K562 (cell line): Measurements from ENCODE around the gene PSMC1. TPM values are rescaled to one million over a fixed set of nuclear protein-coding genes. Genes with fewer than 3 reads are reported as not detected.

Source experiments
- ADNP ChIP-seq: fragments of 200-800 bp; sonication (Bioruptor generic); IDR thresholded peaks from 2 replicates; pipeline ENCODE4 v1.6.1; 2016; ENCODE audit warnings: missing genetic modification characterization, missing compliant biosample characterization
- CTCF ChIP-seq, 3 experiments: IDR thresholded peaks in 2 of 3; conservative IDR thresholded peaks in 1 of 3; 2 replicates each; pipeline ENCODE4 v1.5.1; 2011 to 2012; ENCODE audit warnings: low read length in 3 of 3, mild to moderate bottlenecking in 3 of 3, control low read depth in 2 of 3, improper control_type of control experiment in 1 of 3, inconsistent platforms in 1 of 3, low read depth in 1 of 3, mixed read lengths in 1 of 3, moderate library complexity in 1 of 3; ENCODE audit not compliant: insufficient read depth in 2 of 3
- ESRRA ChIP-seq: fragments of 450-650 bp; IDR thresholded peaks from 2 replicates; pipeline ENCODE4 v1.6.1; 2014; ENCODE audit warnings: low read depth, mild to moderate bottlenecking, moderate library complexity, borderline replicate concordance
- FOXA1 ChIP-seq: fragments of 450-650 bp; IDR thresholded peaks from 2 replicates; pipeline ENCODE4 v1.6.1; 2016; ENCODE audit warnings: mild to moderate bottlenecking, borderline replicate concordance
- GABPB1 ChIP-seq: sonication (generic); formaldehyde crosslinking; IDR thresholded peaks from 2 replicates; pipeline ENCODE4 v1.8.0; 2022; ENCODE audit warnings: mild to moderate bottlenecking, missing genetic modification reagents
- JUND ChIP-seq, 2 experiments: IDR thresholded peaks; 2 replicates in 1 of 2; 3 replicates in 1 of 2; pipeline ENCODE4 v1.6.1; 2011; ENCODE audit warnings: borderline replicate concordance in 2 of 2, low read depth in 2 of 2, low read length in 2 of 2, improper control_type of control experiment in 1 of 2, missing biosample characterization in 1 of 2, missing genetic modification characterization in 1 of 2, missing genetic modification reagents in 1 of 2
- MLX ChIP-seq, 2 experiments: fragments of 450-650 bp in 1 of 2; sonication (generic) in 1 of 2; formaldehyde crosslinking; conservative IDR thresholded peaks; 2 replicates each; pipeline versions ENCODE4 v1.4.0 to v1.8.1; 2020 to 2022; ENCODE audit warnings: mild to moderate bottlenecking in 1 of 2, missing genetic modification reagents in 1 of 2
- MYC ChIP-seq, 2 experiments: fragments of 250-450 bp in 1 of 2; sonication (Bioruptor Pico) in 1 of 2; IDR thresholded peaks; 2 replicates each; pipeline versions ENCODE4 v1.5.1 to v1.6.1; 2012 to 2021; ENCODE audit warnings: low read depth in 2 of 2, borderline replicate concordance in 1 of 2, improper control_type of control experiment in 1 of 2, low read length in 1 of 2, mild to moderate bottlenecking in 1 of 2, moderate library complexity in 1 of 2
- PPARD ChIP-seq: fragments of 250-450 bp; sonication (Bioruptor Pico); IDR thresholded peaks from 2 replicates; pipeline ENCODE4 v1.8.0; 2022; ENCODE audit warnings: inconsistent platforms, mild to moderate bottlenecking, moderate library complexity
- RBM14 ChIP-seq: fragments of 200-400 bp; formaldehyde crosslinking; IDR thresholded peaks from 2 replicates; pipeline ENCODE4 v1.6.1; 2018; ENCODE audit warnings: low read depth, mild to moderate bottlenecking, low read length, moderate library complexity, borderline replicate concordance; ENCODE audit not compliant: insufficient read depth
- REST ChIP-seq, 2 experiments: fragments of 450-650 bp; formaldehyde crosslinking in 1 of 2; IDR thresholded peaks; 2 replicates each; pipeline versions ENCODE4 v1.4.0 to v1.6.1; 2014 to 2020; ENCODE audit warnings: mild to moderate bottlenecking in 2 of 2, borderline replicate concordance in 1 of 2, low read depth in 1 of 2
- TCFL5 ChIP-seq: fragments of 250-450 bp; sonication (Bioruptor Pico); conservative IDR thresholded peaks from 2 replicates; pipeline ENCODE4 v1.6.1; 2021; ENCODE audit warnings: mild to moderate bottlenecking, moderate library complexity, matching md5 sums
- ZNF274 ChIP-seq: IDR thresholded peaks from 2 replicates; pipeline ENCODE4 v1.6.1; 2011; ENCODE audit warnings: low read depth, mild to moderate bottlenecking, low read length, moderate library complexity, borderline replicate concordance
- polyA plus RNA-seq, 8 experiments: library from polyadenylated mRNA; depleted of rRNA in 4 of 8; stranded (reverse) in 5 of 8; unstranded in 3 of 8; fragments of >200 nt; fragmentation: Nextera tagmentation in 2 of 8; fragmentation: Illumina TruSeq in 1 of 8; extraction: Ambion mirVana in 2 of 8; extraction: Trizol in 1 of 8; gene quantifications; 2 replicates each; pipeline versions ENCODE4 v1.2.1 to v1.2.3, GENCODE V29; 2011 to 2014; ENCODE audit warnings: inconsistent platforms in 1 of 8, missing spikeins in 1 of 8
- total RNA-seq, 7 experiments: library from RNA; depleted of rRNA in 6 of 7; stranded (reverse); fragments of >200 nt in 6 of 7; fragmentation: Illumina TruSeq in 2 of 7; extraction: Trizol in 2 of 7; gene quantifications; 2 replicates each; pipeline versions ENCODE4 v1.2.1 to v1.2.3, GENCODE V29; 2011 to 2021; ENCODE audit warnings: low replicate concordance in 1 of 7

PSMC1 gene
- total and polyA plus RNA-seq, 9 of the 15 experiments (the other 6 are each of a cell fraction or from before 2014, with no cell fraction given), result 87.8 to 276 (median 165) TPM

GRCh38 chr14:90301668-90302090, 45.3 kb downstream of the PSMC1 start (continued):
- peak; percentile 42; the same call in 1 of the 2 replicates for TF ChIP-seq ESRRA
- TF ChIP-seq ZNF274, result no peak
- TF ChIP-seq JUND (IDR thresholded peaks at IDR 0.05; ENCODE audit: borderline replicate concordance, low read depth, low read length), result no peak
- no peak for TF ChIP-seq JUND (tag; IDR thresholded peaks at IDR 0.05; ENCODE audit: borderline replicate concordance, low read depth, low read length)
- TF ChIP-seq MYC (IDR thresholded peaks at IDR 0.05; ENCODE audit: low read depth, low read length), result no peak
- TF ChIP-seq MYC (CRISPR knock-in tag; IDR thresholded peaks at IDR 0.05; ENCODE audit: borderline replicate concordance, low read depth), result no peak
- TF ChIP-seq TCFL5 (CRISPR knock-in tag), result no peak
- peak; percentile 42; the same call in 1 of the 2 replicates for TF ChIP-seq REST (IDR thresholded peaks at IDR 0.05; ENCODE audit: borderline replicate concordance)
- no peak for TF ChIP-seq REST (CRISPR knock-in tag; IDR thresholded peaks at IDR 0.05; ENCODE audit: low read depth)
- no peak for TF ChIP-seq MLX (CRISPR knock-in tag; conservative IDR thresholded peaks at IDR 0.05)
- peak in 2 of 3 experiments; percentile 25 to 51; a peak in 2 of 6 replicates for TF ChIP-seq CTCF (IDR thresholded peaks at IDR 0.05 in 2 of 3, conservative IDR thresholded peaks at IDR 0.05 in 1 of 3; ENCODE audit: insufficient read depth in 2 of 3, low read depth in 1 of 3, low read length in 3 of 3)
- no peak for TF ChIP-seq PPARD (CRISPR knock-in tag)
- no peak for TF ChIP-seq RBM14
- TF ChIP-seq GABPB1 (CRISPR knock-in tag), result no peak
- no peak for TF ChIP-seq FOXA1
- no peak for TF ChIP-seq ADNP (tag)
